Stimulated activated CD4-positive, alpha-beta T cell treated with anti-CD3 and anti-CD28 coated beads, Interleukin-12 subunit alpha, Interleukin-12 subunit beta, amount 100 ng/mL, for 24 hours (primary cell): ENCODE data around the gene ATP8B4.
"Not testable (repeated sequence)": the region's sequence is repeated elsewhere in the genome, so short reads cannot be mapped to it uniquely, and the experiment has no call there.

Experiments used
- DNase-seq, 2 experiments: peaks; one replicate each; pipeline ENCODE4 v3.0.0-alpha.2; 2020; ENCODE audit warnings: low read depth in 2 of 2

The ATP8B4 gene

DNA sequence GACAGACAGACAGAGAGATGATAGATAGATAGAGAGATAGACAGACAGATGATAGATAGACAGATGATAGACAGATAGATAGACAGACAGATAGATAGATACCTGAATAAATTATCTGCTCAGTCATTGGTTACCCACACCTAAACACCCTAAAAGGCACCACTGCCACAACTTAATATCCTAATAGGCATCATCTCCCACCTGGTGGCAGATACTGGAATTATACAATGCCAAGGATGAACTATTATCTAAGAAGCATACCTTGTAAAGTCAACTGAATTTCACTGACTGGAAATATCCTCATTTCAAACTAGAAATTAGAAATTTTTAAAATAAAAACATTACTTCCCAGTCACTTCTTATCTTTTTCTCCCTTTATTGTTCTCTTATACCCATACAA is 19.4 kb upstream of the ATP8B4 start:
- DNase-seq: no peak

DNA sequence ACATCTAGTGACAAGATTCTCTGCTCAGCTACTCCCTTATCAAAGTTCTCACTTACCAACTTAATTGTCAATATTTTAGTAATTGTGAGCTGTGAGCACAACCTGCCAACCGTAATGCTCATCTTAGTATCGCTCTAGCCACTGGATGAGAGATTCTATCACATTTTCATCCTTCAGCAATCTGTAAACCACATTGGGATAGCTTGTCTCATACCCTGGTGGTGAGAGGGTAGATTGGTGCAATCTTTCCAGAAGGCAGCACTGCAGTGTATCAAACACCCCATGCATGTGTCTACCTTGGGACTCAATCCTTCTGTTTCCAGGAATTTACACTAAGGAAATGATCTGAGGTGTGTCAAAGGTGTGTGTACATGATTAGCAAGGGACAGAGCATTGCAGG is 18.9 kb upstream of the ATP8B4 start:
- DNase-seq: no peak

DNA sequence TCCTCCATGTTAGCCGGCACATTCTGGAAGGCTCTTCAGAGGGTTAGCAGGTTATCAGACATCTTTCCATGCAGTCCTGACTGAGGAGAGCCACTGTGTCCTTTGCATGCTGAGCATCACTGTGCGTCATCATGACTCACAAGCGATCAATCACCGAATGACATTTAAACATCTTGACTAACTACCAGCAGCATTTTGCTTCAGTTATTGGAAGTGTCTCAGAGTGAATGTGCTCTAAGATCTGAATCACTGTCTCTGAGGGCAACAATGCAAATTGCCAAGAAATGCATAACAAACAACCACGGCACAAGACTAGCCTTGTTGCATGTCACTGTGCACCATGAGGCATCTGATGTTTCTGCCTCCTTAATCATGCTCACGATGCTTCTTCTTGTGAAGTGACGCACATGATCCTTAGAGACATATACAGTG is 18.3 kb upstream of the ATP8B4 start:
- peak; percentile 18 to 28 for DNase-seq

DNA sequence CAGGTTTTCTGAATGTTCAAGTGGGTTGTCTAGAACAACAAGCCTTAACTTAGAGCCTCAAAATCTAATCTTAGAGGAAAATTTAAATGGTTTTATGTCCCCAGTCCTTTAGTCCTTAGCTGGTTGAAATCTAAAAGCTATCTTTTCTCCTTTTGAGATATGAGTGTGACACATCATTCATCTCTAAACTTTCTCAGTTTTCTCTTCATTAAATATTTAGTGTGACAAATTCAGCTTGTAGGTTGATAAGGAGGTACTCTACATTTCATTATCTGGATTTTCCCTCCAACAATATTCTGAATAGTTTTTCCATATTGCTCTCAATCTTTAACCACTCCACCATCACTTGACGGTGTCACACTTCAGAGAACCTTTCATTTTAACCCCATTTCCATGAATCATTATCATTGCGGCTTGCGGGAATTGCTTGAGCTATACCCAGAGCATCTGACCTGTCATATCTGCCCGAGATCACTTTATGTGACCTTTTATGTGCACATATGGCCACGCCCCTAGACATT is 16.1 kb upstream of the ATP8B4 start:
- peak; percentile 9 to 20 for DNase-seq

DNA sequence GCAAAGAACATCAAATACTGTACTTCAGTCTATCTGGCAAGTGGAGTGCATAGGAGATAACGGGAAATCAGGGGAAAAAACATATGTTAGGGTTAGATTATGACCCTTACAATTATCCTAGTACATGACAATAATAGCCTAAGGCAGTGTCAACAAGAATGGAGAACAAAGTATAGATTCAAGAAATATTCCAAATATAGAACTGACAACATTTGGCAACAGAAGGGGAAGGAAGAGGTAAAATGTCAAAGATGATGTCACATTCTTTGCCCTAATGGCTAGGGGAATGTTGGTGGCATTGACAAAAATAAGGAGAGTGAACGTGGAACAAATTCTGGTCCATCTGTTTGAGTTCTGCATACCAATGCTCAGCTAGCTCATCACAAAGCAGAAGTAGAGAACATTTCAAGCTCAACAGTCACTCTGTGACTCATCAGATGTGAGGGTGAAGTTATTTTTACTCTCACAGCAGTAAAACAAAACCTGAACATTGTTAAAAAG is 15.5 kb upstream of the ATP8B4 start:
- no peak for DNase-seq

DNA sequence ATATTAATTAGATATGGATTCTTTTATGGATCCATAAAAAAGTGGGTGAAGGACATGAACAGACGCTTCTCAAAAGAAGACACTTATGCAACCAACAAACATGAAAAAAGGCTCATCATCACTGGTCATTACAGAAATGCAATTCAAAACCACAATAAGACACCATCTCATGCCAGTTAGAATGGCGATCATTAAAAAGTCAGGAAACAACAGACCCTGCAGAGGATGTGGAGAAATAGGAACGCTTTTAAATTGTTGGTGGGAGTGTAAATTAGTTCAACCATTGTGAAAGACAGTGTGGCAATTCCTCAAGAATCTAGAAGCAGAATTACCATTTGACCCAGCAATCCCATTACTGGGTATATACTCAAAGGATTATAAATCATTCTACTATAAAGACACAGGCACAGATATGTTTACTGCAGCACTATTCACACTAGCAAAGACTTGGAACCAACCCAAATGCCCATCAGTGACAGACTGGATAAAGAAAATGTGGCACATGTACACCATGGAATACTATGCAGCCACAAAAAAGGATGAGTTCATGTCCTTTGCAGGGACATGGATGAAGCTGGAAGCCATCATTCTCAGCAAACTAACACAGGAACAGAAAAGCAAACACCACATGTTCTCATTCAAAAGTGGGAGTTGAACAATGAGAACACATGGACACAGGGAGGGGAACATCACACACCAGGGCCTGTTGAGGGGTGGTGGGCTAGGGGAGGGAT is 13.4 kb upstream of the ATP8B4 start:
- not testable (repeated sequence) for DNase-seq

DNA sequence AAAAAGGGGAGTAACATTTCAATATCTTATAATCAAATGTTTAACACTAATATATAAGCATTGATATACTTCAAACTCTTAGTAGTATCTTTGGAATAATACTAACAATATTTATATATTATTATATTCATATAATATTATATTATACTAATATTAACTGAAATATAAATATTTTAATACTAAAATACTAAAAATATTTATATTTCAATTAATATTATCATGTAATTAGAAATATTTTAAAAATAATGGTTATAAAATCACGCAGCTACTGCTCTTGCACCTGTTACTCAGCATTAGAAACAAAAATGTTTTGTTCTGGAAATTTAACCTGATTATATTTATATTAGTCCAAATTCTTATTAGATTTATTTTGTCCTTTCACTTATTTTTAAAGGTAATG is 12.6 kb upstream of the ATP8B4 start:
- no peak for DNase-seq

DNA sequence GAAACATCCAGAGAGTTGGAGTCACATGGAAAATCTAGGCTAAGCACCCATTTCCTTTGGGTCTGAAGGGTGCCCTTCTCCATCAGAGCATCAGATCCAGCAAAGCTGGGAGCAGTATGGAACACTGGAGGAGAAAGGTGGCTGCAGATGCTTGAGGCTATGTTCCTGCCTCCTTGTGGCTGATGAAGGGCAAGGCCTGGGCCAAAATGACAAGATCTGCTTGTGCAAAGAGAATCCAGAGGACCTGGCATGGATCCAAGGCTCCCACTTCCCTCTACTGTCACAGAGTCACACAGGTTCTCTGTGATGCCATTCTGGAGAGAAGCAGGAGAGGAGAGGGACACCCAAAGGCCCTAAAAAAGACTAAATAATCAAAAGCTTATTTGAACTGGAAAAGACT is 9.2 kb upstream of the ATP8B4 start:
- DNase-seq: no peak

DNA sequence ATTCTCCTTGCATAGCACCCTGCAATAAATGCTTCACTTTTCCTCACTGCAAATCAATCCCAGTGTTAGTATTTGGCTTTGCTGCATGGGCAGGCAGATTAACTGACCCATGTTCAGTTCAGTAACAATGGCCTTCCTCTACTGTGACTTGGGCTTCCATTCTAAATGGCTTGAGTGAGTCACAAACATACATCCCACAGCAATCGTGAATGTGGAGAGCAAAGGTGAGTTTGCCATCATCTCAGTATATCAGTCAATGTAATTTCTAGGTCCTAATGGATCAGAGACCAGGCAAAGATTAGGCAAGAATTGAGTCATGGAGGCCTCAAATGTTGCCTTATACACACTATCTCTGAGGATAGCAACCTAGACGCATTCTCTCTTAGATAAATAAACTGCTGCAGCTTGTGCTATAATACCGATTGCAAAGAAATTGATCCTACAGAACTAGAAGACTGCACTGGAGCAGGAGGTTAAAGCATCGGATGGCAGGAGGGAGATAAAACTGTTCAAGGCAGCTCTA is 8.3 kb upstream of the ATP8B4 start:
- no peak for DNase-seq

DNA sequence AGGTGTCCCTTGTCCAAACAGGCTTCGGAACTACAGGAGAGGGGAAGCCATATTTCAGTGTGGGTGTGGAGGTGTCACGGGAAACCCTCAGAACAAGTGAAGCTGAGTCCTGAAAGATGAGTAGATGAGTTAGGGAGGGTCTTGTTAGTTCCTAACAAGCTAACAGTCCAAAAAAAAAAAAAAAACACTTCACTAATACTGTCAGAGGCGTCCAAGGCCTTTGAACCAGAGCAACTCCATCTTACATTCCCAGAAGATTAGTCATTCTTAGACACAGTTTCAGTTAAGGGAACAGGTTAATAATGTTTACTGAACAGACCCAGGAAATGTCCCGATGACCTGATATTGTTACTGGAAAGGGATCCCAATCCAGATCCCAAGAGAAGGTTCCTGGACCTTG is 7.0 kb upstream of the ATP8B4 start:
- no peak for DNase-seq

DNA sequence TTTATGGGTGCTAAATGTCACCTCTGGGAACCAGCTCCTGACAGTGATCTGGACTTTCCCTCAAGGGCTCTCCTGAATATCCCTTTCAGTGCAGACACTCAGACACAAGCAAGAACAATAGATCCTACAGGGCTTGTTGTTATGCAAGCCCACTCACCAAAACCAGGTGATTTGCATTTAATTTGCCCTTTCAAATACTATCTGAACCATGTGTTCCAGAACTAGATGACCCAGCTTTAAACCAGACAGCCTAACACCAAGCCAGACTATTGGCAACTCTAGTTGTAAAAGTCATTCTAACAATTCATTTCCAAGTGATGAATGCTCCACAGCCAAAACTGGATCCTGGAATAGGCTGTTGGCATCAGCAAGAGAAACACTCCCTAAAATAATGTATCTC is 5.6 kb upstream of the ATP8B4 start:
- no peak for DNase-seq

DNA sequence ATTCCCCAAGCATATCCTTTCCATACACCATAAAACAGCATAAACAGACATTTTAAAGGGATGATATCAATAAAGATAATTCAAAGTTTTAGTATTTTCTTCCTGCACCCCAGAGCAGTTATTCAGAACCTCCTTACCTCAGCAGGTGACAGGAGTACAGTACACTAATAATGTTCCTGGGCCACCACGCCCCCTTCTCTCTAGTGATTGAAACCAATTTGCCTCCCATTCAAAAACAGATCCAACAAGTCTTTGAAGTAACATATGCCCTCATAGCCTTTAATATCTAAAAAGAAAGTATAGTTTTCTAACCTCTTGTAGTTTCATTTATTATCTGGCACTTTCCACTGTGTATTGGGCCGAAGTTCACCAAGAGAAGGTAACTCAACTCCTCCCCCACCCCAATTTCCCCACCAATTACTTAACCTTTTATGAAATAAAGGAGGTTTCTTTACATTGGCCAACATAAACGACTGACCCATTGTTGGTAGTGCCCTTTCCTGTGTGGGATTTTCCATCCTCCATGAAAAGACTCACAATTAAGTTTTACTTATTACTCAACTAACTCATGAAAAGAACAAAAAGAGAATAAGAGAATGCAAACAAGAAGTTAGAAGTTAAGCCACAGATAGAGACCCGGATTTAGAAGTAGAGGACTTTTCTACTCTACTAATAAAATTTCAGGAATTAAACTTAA is 5.0 kb upstream of the ATP8B4 start:
- DNase-seq: no peak

DNA sequence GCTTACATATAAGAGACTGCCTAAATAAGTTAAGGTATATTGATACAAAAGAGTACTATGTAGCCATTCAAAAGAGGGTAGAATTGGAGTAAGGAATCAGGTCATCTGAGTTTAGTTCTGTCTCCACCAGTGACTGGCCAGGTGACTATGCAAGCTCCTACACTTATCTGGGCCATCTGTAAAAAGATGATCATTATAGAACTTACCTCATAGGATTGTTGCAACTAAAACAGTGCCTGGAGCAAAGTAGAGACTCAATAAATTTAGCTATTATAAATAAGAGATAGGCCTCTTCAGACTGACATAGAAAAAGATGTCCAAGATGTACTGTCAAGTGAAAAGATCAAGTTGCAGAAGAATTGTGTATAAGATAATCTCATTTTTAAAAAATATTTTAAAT is 1.7 kb upstream of the ATP8B4 start:
- no peak for DNase-seq

DNA sequence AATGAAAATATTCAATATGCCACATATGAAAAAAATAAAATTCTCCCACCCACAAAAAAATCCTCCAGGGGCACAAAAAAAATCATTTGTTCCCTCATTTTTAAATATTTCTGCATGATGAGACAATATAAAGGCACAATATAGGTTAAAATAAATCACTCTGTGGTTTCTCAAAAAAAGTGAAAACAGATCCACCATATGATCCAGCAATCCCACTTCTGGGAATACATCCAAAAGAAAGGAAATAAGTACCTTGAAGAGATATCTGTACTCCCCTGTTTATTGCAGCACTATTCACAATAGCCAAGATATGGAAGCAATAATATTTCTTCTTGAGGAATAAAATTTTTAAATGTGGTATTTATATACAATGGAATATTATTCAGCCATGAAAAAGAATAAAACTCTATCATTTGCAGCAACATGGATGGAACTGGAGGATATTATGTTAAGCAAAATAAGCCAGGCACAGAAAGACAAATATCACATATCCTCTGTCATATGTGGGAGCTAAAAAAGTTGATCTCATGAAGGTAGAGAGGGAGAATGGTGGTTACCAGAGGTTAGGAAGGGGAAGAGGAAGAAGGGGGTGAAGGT is 1.5 kb downstream of the ATP8B4 start:
- no peak for DNase-seq

DNA sequence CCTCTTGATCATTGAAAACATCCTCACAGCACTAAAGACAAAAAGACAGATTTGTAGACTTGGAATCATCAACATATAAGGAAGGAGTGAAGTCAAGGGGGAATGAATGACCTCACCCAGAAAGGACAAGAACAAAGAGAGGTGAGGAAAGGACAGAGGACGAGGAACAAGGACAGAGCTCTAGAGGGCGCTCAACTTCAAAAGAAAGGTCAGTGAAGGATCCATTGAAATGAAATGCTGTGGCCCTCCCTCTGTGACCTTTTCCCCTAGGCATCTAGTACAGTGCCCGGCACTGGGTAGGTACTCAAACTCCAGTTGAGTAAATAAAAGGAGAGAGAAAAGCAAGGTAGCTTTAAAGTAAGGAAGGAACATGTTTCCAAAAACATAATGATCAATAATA is 2.6 kb downstream of the ATP8B4 start:
- no peak for DNase-seq

DNA sequence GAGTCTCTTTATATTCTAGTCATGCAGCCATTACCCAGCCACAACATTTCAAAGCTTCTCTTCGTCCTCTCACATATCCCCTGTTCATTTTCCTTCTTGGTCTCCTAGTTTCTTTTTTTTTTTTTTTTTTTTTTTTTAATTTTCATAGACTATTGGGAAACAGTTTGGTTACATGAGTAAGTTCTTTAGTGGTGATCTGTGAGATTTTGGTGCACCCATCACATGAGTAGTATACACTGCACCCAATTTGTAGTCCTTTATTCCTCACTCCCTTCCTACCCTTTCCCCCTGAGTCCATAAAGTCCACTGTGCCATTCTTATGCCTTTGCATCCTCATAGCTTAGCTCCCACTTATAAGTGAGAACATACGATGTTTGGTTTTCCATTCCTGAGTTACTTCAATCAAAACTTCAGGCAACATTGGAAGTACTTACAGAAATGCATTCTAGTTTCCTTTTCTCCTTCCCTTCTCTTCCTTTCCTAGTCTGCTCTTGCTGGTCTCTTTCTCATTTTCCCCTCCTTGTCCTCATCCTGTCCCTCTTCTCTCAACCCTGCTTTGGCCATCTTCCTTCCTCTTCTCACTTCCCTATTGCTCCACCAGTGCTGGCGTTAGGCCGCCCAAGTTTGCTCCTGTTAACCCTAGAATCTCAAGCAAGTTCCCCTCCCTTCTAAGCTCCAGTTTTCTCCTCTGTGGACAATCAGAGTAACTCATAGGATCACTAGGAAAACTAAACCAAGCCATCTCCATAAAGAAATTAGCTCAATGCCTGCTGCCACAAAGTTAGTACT is 4.8 kb downstream of the ATP8B4 start:
- no peak for DNase-seq

DNA sequence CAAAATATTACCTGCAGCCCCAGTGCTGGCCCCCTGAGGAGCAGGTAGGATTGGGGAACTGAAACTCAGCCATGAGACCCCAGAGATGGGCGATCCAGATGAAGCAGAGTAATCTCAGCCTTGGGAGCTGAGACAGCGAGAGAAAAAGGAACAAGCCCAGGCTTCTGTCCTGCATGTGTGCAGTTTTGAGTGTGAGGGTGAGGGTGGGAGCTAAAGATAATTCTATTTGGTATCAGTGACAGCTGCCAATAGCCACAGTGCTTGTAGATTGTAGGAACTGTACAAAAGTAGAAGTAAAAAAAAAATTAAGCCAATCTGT is 5.9 kb downstream of the ATP8B4 start:
- no peak for DNase-seq

DNA sequence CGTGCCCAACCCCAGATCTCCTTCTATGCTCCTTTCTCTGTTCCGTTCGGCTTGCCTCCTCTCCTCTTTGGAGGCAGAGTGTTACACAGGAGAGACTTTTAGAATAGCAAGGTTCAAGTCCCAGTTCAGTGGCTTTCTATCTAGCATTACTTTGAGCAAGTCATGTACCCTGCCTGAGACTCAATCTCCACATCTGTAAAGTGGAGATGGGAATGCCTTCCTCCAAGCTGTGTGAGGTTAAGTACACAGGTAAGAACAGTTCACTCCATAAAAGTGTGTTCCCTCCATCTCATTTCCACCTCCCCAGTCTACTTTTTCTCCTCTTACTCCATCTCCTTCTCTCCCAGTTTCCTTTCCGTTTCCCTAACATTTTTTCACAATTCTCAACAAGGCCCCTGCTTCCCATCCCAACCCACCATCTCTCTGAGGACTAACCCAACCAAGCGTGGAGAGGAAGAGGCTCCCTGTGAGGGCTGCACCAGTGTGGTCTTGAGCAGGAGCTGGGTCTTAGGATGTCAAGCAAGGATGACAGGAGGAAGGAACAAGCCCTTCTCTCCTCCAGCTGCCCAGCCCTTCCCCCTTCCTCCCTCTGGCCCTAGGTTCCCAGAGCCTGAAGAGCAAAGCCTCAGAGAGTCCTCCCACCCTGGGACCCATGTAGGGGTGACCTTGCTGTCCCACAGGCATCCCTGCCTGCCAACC is 6.4 kb downstream of the ATP8B4 start:
- no peak for DNase-seq

DNA sequence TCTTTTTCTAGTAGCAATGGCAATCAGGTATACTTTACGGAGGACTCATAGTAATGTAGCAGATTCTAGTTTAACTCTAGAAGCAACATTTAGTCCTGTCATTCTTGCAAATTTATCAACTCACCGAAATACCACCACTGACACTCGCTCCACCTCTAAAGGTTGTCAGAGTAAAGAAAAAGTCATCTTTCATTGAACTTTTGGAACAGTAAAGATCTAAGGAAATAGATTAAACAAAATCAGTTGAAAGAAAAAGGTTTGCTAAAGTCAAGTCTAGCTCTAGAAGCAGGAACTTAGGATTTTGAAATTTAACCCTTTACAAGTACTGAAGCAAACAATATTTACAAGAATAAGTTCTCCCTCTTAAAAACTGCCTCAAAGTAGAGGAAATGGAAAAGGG is 8.7 kb downstream of the ATP8B4 start:
- DNase-seq: no peak

DNA sequence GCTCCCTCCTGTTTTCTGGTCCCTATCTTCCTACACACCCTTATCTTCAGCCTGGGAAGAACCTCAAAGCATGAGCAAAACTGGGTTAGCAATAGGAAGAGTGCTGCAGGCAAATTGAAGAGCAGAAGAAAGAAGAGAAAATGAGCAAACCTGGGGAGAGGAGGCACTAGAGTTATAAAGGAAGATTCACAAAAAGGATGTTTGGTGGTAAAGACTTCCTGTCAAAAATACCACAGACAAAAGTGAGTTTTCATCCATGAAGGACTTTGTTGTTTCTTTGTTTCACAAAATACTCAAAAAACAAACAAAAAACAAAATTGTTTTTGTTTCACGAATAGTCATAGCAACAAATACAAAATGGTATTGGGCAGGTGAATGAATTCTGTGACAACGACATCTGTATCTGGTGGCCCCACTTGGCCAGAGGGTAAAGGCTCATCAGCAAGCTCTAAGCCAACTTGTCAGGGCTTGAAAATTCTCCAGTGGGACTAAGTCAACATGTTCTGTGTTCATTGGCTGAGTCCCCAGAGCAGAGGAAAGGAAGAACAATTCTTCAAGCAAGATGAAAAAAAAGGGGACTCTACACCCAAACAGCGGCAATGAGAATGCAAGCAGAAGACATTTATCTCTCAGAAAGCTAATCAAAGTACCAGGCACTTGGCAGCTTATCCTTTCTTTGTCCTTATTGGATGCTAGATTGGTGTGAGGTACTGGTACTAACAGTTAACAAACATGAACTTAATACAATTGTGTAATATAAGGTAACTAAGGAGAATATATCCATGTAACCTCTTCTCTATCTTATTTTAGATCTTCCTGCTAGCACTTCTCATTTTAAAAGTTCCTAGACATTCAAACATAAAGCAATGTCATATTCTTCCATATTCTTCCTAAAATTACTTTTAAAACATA is 9.7 kb downstream of the ATP8B4 start:
- DNase-seq: no peak
